Activated naive CD4-positive, alpha-beta T cell treated with anti-CD3 and anti-CD28 coated beads, Interleukin-2, amount 50 U/mL, for 24 hours (primary cell): ENCODE data around the gene RBM45.
"Not testable (repeated sequence)": the region's sequence is repeated elsewhere in the genome, so short reads cannot be mapped to it uniquely, and the experiment has no call there.

Source experiments
- H3K27ac Mint-ChIP-seq: one replicate; pipeline ENCODE4 v1.8.0; 2021; ENCODE audit warnings: mild to moderate bottlenecking, mixed read lengths
- H3K27me3 Mint-ChIP-seq: one replicate; pipeline ENCODE4 v1.8.0; 2021; ENCODE audit warnings: mixed read lengths
- H3K36me3 Mint-ChIP-seq: one replicate; pipeline ENCODE4 v1.8.0; 2021; ENCODE audit warnings: mixed read lengths
- H3K4me1 Mint-ChIP-seq: one replicate; pipeline ENCODE4 v1.8.0; 2021; ENCODE audit warnings: mixed read lengths
- H3K4me3 Mint-ChIP-seq: one replicate; pipeline ENCODE4 v1.8.0; 2021; ENCODE audit warnings: mild to moderate bottlenecking, mixed read lengths
- H3K9me3 Mint-ChIP-seq: one replicate; pipeline ENCODE4 v1.8.0; 2021; ENCODE audit warnings: mixed read lengths

The RBM45 gene

GRCh38 chr2:178125862-178126261 is 13.6 kb downstream of the RBM45 start:
- H3K4me1 Mint-ChIP-seq = peaks cover 12% of the 10 kb centered on the region
- H3K9me3 Mint-ChIP-seq = no peaks in the 10 kb centered on the region
- no peaks in the 10 kb centered on the region for H3K27me3 Mint-ChIP-seq
- peaks cover 20% of the 10 kb centered on the region for H3K36me3 Mint-ChIP-seq
- H3K4me3 Mint-ChIP-seq = no peak overlapping the region
- no peak overlapping the region for H3K27ac Mint-ChIP-seq

- Mint-ChIP-seq H3K27ac (no peak overlapping the region), H3K36me3 (peaks cover 15% of the 10 kb centered on the region), H3K27me3 (no peaks in the 10 kb centered on the region), H3K9me3 (no peaks in the 10 kb centered on the region), H3K4me1 (peaks cover 9% of the 10 kb centered on the region), H3K4me3 (no peak overlapping the region)
These were observed 16.8 kb downstream of the RBM45 start for GRCh38 chr2:178128836-178129630.

GRCh38 chr2:178136321-178137025 is 24.2 kb downstream of the RBM45 start:
- Mint-ChIP-seq H3K27ac (no peak overlapping the region), H3K27me3 (no peaks in the 10 kb centered on the region), H3K4me3 (no peak overlapping the region), H3K4me1 (no peaks in the 10 kb centered on the region), H3K9me3 (no peaks in the 10 kb centered on the region), H3K36me3 (peaks cover 9% of the 10 kb centered on the region)

- Mint-ChIP-seq H3K27ac (no peak overlapping the region), H3K9me3 (no peaks in the 10 kb centered on the region), H3K27me3 (peaks cover 3% of the 10 kb centered on the region), H3K36me3 (no peaks in the 10 kb centered on the region), H3K4me3 (no peak overlapping the region), H3K4me1 (no peaks in the 10 kb centered on the region)
These were observed 30.2 kb downstream of the RBM45 start for GRCh38 chr2:178142274-178143065.

GRCh38 chr2:178143481-178143880 is 31.2 kb downstream of the RBM45 start:
- H3K4me3 Mint-ChIP-seq = no peak overlapping the region
- no peaks in the 10 kb centered on the region for H3K4me1 Mint-ChIP-seq
- H3K9me3 Mint-ChIP-seq = no peaks in the 10 kb centered on the region
- H3K36me3 Mint-ChIP-seq = no peaks in the 10 kb centered on the region
- H3K27ac Mint-ChIP-seq = no peak overlapping the region
- H3K27me3 Mint-ChIP-seq = peaks cover 3% of the 10 kb centered on the region

- no peaks in the 10 kb centered on the region for H3K4me1 Mint-ChIP-seq
- no peak overlapping the region for H3K27ac Mint-ChIP-seq
- no peaks in the 10 kb centered on the region for H3K36me3 Mint-ChIP-seq
- H3K4me3 Mint-ChIP-seq = no peak overlapping the region
- peaks cover 11% of the 10 kb centered on the region for H3K27me3 Mint-ChIP-seq
- peaks cover 9% of the 10 kb centered on the region for H3K9me3 Mint-ChIP-seq
These were observed 39.8 kb downstream of the RBM45 start for GRCh38 chr2:178152033-178152432.

GRCh38 chr2:178152542-178152941 is 40.3 kb downstream of the RBM45 start:
- Mint-ChIP-seq H3K27me3 (peaks cover 11% of the 10 kb centered on the region), H3K4me3 (no peak overlapping the region), H3K4me1 (no peaks in the 10 kb centered on the region), H3K27ac (no peak overlapping the region), H3K9me3 (peaks cover 9% of the 10 kb centered on the region), H3K36me3 (no peaks in the 10 kb centered on the region)

- no peak overlapping the region for H3K4me3 Mint-ChIP-seq
- no peak overlapping the region for H3K27ac Mint-ChIP-seq
- peaks cover 9% of the 10 kb centered on the region for H3K9me3 Mint-ChIP-seq
- no peaks in the 10 kb centered on the region for H3K4me1 Mint-ChIP-seq
- H3K36me3 Mint-ChIP-seq = no peaks in the 10 kb centered on the region
- H3K27me3 Mint-ChIP-seq = peaks cover 11% of the 10 kb centered on the region
These were observed 40.7 kb downstream of the RBM45 start for GRCh38 chr2:178152977-178153376.

GRCh38 chr2:178153878-178154277 is 41.6 kb downstream of the RBM45 start:
- H3K27ac Mint-ChIP-seq, H3K4me3 Mint-ChIP-seq, H3K36me3 Mint-ChIP-seq, H3K9me3 Mint-ChIP-seq, H3K4me1 Mint-ChIP-seq: not testable (repeated sequence)
- peaks cover 12% of the 10 kb centered on the region for H3K27me3 Mint-ChIP-seq

GRCh38 chr2:178155524-178155923 is 43.3 kb downstream of the RBM45 start:
- H3K4me1 Mint-ChIP-seq = no peaks in the 10 kb centered on the region
- H3K4me3 Mint-ChIP-seq = no peak overlapping the region
- H3K9me3 Mint-ChIP-seq = peaks cover 9% of the 10 kb centered on the region
- H3K27ac Mint-ChIP-seq = no peak overlapping the region
- H3K27me3 Mint-ChIP-seq = peaks cover 8% of the 10 kb centered on the region
- H3K36me3 Mint-ChIP-seq = no peaks in the 10 kb centered on the region

GRCh38 chr2:178157574-178157973 is 45.3 kb downstream of the RBM45 start:
- Mint-ChIP-seq H3K4me1 (no peaks in the 10 kb centered on the region), H3K4me3 (no peak overlapping the region), H3K36me3 (no peaks in the 10 kb centered on the region), H3K27me3 (peaks cover 10% of the 10 kb centered on the region), H3K27ac (no peak overlapping the region), H3K9me3 (peaks cover 9% of the 10 kb centered on the region)

- Mint-ChIP-seq H3K36me3 (no peaks in the 10 kb centered on the region), H3K27me3 (peaks cover 9% of the 10 kb centered on the region), H3K9me3 (peaks cover 8% of the 10 kb centered on the region), H3K4me3 (no peak overlapping the region), H3K27ac (no peak overlapping the region), H3K4me1 (no peaks in the 10 kb centered on the region)
These were observed 47.7 kb downstream of the RBM45 start for GRCh38 chr2:178159966-178160365.

GRCh38 chr2:178160601-178161000 is 48.4 kb downstream of the RBM45 start:
- Mint-ChIP-seq H3K36me3 (no peaks in the 10 kb centered on the region), H3K4me1 (no peaks in the 10 kb centered on the region), H3K27ac (no peak overlapping the region), H3K27me3 (peaks cover 8% of the 10 kb centered on the region), H3K4me3 (no peak overlapping the region), H3K9me3 (peaks cover 2% of the 10 kb centered on the region)

GRCh38 chr2:178163395-178163794 is 51.2 kb downstream of the RBM45 start:
- no peak overlapping the region for H3K27ac Mint-ChIP-seq
- no peaks in the 10 kb centered on the region for H3K36me3 Mint-ChIP-seq
- H3K9me3 Mint-ChIP-seq = no peaks in the 10 kb centered on the region
- no peak overlapping the region for H3K4me3 Mint-ChIP-seq
- no peaks in the 10 kb centered on the region for H3K4me1 Mint-ChIP-seq
- peaks cover 8% of the 10 kb centered on the region for H3K27me3 Mint-ChIP-seq

- Mint-ChIP-seq H3K4me3 (no peak overlapping the region), H3K4me1 (no peaks in the 10 kb centered on the region), H3K27ac (no peak overlapping the region), H3K27me3 (peaks cover 5% of the 10 kb centered on the region), H3K9me3 (no peaks in the 10 kb centered on the region), H3K36me3 (no peaks in the 10 kb centered on the region)
These were observed 51.7 kb downstream of the RBM45 start for GRCh38 chr2:178163911-178164310.

- Mint-ChIP-seq H3K4me3 (no peak overlapping the region), H3K4me1 (no peaks in the 10 kb centered on the region), H3K9me3 (peaks cover 5% of the 10 kb centered on the region), H3K27ac (no peak overlapping the region), H3K27me3 (peaks cover 20% of the 10 kb centered on the region), H3K36me3 (peaks cover 3% of the 10 kb centered on the region)
These were observed 61.4 kb downstream of the RBM45 start for GRCh38 chr2:178173657-178174056.
